HG03342 (cell line): ENCODE results near the gene CAPN10.

Experiments used
- ATAC-seq: cut with Tn5 transposase; IDR thresholded peaks from one replicate; pipeline ENCODE4 v1.9.1; 2021; ENCODE audit warnings: mild to moderate bottlenecking, moderate library complexity; ENCODE audit not compliant: unreplicated experiment

The CAPN10 gene

GRCh38 chr2:240636563-240637115, 50.1 kb downstream of the CAPN10 start:
- ATAC-seq = no peak

DNA sequence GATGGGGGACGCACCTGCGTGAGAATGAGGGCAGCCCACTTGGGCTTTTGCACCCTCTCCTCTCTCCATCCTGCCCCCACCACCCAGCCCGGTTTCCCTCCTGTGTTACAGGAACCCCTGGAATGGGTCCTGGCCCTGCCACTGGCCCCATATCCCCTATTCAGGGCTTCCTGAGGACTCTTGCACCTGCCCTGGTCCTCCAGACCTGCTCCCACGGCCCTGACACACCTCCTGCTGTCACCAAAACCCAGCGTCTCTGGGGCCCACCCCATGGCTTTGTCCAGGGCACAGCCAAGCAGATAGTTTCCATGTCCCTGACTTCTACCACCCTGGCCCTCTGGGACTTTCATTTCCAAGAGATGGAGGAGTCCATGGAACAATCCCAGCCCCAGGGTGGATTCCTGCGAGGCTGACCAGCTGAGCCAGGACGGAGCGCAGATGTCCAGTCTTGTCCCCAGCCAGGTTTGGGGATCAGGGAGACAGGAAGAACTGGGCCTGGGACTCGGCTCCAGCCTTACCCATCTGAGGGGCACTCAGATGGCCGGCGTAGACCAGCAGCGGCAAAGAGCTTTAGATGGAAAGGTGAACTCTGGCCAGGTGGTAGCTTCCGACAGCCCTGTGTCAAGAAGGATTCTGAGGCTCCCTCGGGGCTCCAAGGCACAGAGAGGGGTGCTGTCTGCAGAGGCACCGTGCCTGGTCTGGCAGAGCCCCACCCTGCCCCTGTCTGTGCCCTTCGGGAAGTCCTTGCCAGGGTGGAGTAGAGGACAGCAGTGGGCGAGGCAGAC, 50.8 kb downstream of the CAPN10 start:
- no peak for ATAC-seq

GRCh38 chr2:240637901-240638345, 51.4 kb downstream of the CAPN10 start:
- no peak for ATAC-seq

- no peak for ATAC-seq
Observed at GRCh38 chr2:240638512-240639160, 52.1 kb downstream of the CAPN10 start.

DNA sequence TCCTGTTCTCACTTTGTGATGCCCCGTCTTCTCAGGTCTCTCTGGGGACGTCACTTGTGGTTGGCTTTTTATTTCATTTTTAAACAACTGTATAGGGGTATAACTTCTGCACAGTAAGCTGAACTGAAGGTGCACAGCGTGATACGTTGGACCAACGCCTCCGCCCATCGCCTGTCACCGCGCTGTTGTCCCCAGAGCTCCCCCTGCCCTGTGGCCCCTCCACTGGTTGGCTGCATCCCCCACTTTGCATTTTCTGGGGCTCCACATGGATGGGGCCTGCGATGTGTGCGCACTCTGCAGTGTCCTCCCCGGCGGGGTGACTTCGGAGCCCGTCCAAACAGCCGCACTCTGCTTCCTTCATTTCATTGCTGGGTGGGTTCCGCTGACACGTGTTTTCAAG, 53.0 kb downstream of the CAPN10 start:
- no peak for ATAC-seq

DNA sequence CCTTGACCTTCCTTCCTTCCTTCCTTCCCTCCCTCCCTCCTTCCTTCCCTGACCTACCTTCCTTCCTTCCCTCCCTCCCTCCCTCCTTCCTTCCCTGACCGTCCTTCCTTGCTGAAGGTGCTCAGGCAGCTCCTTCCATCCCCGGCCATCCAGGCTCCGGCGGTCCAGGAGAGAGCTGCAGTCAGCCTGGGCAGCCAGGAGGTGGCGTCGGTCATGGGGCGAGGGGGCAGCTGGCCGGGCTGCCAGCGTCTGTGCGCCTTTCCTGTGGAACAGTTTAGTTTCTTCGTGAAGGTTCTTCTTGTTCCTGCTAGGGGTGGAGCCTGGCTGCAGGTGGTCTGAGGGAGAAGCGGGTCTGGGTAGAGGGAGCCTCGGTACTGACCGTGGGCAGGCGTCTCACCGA, 54.4 kb downstream of the CAPN10 start:
- no peak for ATAC-seq

GRCh38 chr2:240642061-240642805, 55.7 kb downstream of the CAPN10 start:
- no peak for ATAC-seq

DNA sequence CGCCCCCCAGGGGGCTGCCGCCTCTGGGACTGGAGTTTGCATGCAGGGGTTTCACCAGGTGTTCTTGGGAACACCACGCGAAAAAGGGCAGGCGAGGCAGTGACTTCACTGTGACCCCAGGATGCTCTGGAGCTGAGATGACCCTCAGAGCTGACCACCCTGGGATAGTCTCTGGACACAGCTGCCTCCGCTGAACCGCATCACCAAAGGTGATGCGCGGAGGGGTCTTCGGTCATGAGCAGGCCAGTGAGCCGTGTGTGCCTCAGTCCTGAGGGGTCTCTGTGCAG, 56.2 kb downstream of the CAPN10 start:
- no peak for ATAC-seq

- ATAC-seq = no peak
Observed at GRCh38 chr2:240643093-240643810, 56.7 kb downstream of the CAPN10 start.

DNA sequence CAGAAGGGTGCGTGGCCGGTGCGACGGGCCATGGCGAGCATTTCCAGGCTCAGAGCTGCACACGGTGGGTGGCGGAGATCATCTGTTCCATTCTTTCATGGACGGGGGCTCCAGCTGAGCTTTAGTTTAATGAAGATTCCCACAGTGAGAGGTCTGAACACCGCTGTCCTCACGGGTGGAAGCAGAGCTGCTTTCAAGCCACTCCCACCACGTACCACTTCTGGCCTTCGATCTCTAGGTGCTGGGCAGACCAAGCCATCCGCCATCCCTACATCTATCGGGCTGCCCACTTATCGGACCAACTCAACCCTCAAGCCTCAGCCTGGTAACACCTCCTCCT, 57.2 kb downstream of the CAPN10 start:
- ATAC-seq = no peak

DNA sequence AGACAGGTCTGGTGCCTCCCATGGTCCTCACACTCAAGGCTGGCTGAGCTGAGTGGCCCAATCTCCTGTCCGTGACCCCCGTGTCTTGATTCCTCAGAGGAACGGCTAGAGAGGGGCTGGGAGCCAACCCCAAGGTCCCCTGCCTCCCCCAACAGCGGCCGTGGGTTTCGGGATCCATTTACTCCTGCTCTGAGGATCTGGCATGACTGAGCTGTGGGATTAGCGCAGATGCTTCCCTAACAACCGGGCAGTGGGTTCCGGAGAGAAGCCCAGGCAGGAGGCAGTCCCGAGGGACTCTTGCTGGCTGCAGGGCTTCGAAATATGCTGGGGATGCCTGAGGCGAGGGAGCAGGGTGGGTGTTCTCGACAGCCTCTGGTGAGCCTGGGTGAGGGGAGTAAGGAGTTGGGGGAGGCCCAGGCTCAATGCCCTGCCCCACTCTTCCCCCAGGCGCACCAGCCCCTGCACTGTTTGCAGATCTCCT, 57.7 kb downstream of the CAPN10 start:
- no peak for ATAC-seq

GRCh38 chr2:240644859-240645301, 58.3 kb downstream of the CAPN10 start:
- ATAC-seq = no peak

DNA sequence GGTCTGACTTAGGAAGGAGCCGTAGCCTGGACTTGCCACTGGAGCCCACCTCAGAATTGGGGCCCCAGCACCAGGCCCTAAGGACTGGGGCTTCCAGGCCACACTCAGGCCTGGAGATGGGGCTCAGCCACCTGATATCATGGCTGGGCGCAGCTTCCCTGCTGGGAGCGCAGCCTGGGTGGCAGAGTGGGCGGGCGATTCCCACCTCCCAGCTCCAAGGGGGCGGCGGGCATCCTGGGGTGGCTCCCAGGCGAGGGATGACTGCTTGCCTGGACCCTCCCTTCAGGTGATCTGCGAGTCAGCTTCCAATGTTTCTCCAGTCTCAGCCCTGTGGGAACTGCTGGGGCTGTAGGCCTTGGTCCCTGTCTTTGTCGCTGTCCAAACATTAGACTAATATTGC, 58.8 kb downstream of the CAPN10 start:
- ATAC-seq = no peak

GRCh38 chr2:240645801-240646175, 59.3 kb downstream of the CAPN10 start:
- ATAC-seq = no peak

DNA sequence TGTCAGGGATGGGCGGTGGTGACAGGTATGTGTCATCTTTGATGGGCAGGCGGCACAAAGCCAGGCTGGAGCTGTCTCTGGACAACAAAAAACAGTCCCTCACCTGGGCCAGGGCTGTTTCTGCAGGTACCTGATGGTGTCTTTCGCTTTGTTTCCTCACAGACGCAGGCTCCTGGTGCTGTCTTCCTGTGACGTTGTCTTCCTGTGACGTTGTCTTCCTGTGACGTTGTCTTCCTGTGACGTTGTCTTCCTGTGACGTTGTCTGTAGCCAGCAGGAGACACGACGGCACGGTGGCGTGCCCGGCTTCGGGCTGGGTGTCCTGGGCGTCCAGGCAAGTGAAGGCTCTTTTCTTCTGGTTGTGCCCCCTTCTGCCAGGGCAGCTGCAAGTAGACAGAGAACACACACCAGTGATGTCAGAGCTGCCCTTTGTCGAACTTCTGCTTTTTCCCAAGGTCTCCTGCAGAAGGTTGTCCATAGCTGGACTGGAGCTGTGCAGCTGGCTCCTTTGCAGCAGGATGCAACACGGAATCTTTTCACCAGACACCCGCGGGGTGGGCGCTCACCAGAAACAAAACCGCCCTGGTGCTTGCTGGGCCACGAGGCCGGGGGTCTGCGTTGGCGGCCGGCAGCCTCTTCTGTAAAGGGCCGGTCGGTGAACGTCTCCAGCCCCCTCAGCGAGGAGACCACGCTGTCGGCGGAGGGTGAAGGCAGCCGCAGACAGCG, 59.8 kb downstream of the CAPN10 start:
- ATAC-seq = no peak

- ATAC-seq = no peak
Observed at GRCh38 chr2:240646900-240647502, 60.5 kb downstream of the CAPN10 start.

DNA sequence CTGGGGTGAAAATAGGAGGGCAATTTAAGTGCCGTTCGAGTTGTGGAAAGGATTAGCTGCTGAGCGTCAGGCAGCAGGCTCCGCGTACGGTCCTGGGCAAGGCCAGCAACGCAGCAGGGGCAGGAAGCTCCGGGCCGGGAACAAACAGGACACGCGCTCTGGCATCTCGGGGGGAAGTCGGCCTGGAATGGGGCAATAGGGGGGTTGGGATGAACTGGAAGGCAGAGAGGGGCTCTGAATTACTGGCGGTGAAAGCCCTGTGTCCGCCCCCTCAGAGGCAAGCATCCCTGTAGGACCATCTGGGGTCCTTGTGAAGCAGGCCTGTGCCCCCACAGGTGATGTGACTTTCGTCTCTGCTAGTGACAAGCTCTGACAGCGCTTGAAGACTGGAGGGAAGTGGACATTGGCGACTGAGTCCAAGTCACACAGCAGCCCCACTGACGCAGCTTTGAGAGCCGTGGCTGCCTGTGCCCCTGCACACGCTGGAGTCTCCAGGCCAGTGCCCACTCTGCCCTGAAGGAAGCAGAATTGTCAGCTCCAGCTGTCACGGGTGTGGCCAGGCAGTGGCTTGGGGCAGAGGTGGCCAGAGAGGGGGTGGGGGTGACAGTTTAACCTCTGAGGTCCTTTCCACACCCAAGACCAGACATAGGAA, 61.1 kb downstream of the CAPN10 start:
- ATAC-seq = no peak

GRCh38 chr2:240648155-240648649, 61.7 kb downstream of the CAPN10 start:
- ATAC-seq = no peak
